Fibroblast of lung (primary cell): ENCODE measurements around the gene HLA-A. TPM values are rescaled to one million over a fixed set of nuclear protein-coding genes. Genes with fewer than 3 reads are reported as not detected.

ENCODE experiments used
- DNase-seq, 2 donors: peaks; one replicate each; pipeline versions ENCODE4 v3.0.0 to v3.0.0-alpha.2; 2010; ENCODE audit warnings: low read depth in 2 of 2
- H2AFZ ChIP-seq: 2 replicates; pipeline ENCODE4 v1.5.1; 2012; ENCODE audit warnings: low read length, control low read depth, inconsistent platforms
- H3K27ac ChIP-seq: 2 replicates; pipeline ENCODE4 v1.5.1; 2011; ENCODE audit warnings: low read length, control low read depth; ENCODE audit not compliant: insufficient read depth
- H3K27me3 ChIP-seq: 2 replicates; pipeline ENCODE4 v1.5.1; 2011; ENCODE audit warnings: mild to moderate bottlenecking, low read length; ENCODE audit not compliant: control insufficient read depth, insufficient read depth
- H3K36me3 ChIP-seq: 2 replicates; pipeline ENCODE4 v1.5.1; 2011; ENCODE audit warnings: low read length; ENCODE audit not compliant: control insufficient read depth, insufficient read depth
- H3K4me1 ChIP-seq: 2 replicates; pipeline ENCODE4 v1.5.1; 2011; ENCODE audit warnings: low read length; ENCODE audit not compliant: control insufficient read depth, insufficient read depth; ENCODE audit errors: extremely low read depth
- H3K4me2 ChIP-seq: 2 replicates; pipeline ENCODE4 v1.5.1; 2011; ENCODE audit warnings: low read length, control low read depth; ENCODE audit not compliant: insufficient read depth; ENCODE audit errors: extremely low read depth
- H3K4me3 ChIP-seq, 4 experiments: fragments of 200-600 bp in 1 of 4; sonication (generic) in 1 of 4; replicated peaks in 1 of 4; 2 replicates each; pipeline ENCODE4 v1.5.1; 2011 to 2016; ENCODE audit warnings: low read length in 4 of 4, low read depth in 3 of 4, mild to moderate bottlenecking in 3 of 4, control low read depth in 2 of 4, inconsistent platforms in 1 of 4, mixed read lengths in 1 of 4; ENCODE audit not compliant: insufficient read depth in 1 of 4; ENCODE audit errors: control extremely low read depth in 1 of 4
- H3K79me2 ChIP-seq: 2 replicates; pipeline ENCODE4 v1.5.1; 2012; ENCODE audit warnings: mild to moderate bottlenecking, low read length, inconsistent platforms; ENCODE audit not compliant: control insufficient read depth, insufficient read depth
- H3K9ac ChIP-seq: 2 replicates; pipeline ENCODE4 v1.5.1; 2011; ENCODE audit warnings: mild to moderate bottlenecking, low read length, control low read depth; ENCODE audit not compliant: insufficient read depth
- H3K9me3 ChIP-seq: 2 replicates; pipeline ENCODE4 v1.5.1; 2012; ENCODE audit warnings: low read depth, low read length; ENCODE audit not compliant: control insufficient read depth, insufficient read depth
- H4K20me1 ChIP-seq: 2 replicates; pipeline ENCODE4 v1.5.1; 2011; ENCODE audit warnings: low read length; ENCODE audit not compliant: control insufficient read depth, insufficient read depth; ENCODE audit errors: extremely low read depth
- EZH2 ChIP-seq: IDR thresholded peaks from 2 replicates; pipeline ENCODE4 v1.5.1; 2012; ENCODE audit warnings: low read length, control low read depth, mild to moderate bottlenecking; ENCODE audit errors: missing control alignments
- polyA plus RNA-seq, 2 donors: library from polyadenylated mRNA; depleted of rRNA in 1 of 2; stranded (reverse) in 1 of 2; unstranded in 1 of 2; fragments of >200 nt; gene quantifications; 2 replicates each; pipeline ENCODE4 v1.2.1, GENCODE V29; 2011 to 2012; ENCODE audit warnings: missing spikeins in 1 of 2
- total RNA-seq: library from RNA; depleted of rRNA; stranded (reverse); fragments of >200 nt; gene quantifications from 2 replicates; pipeline ENCODE4 v1.2.1, GENCODE V29; 2014
- TF ChIP-seq, protein P1 (sequence below), 2 donors: IDR thresholded peaks in 1 of 2; conservative IDR thresholded peaks in 1 of 2; 1 replicate in 1 of 2; 2 replicates in 1 of 2; pipeline ENCODE4 v1.5.1; 2011 to 2012; ENCODE audit warnings: low read length in 2 of 2, control low read depth in 1 of 2, inconsistent platforms in 1 of 2, low read depth in 1 of 2, mild to moderate bottlenecking in 1 of 2

The HLA-A gene
- total and polyA plus RNA-seq, 2 donors (not counting 1 experiment from before 2014, with no cell fraction given) = 272 to 666 TPM

DNA sequence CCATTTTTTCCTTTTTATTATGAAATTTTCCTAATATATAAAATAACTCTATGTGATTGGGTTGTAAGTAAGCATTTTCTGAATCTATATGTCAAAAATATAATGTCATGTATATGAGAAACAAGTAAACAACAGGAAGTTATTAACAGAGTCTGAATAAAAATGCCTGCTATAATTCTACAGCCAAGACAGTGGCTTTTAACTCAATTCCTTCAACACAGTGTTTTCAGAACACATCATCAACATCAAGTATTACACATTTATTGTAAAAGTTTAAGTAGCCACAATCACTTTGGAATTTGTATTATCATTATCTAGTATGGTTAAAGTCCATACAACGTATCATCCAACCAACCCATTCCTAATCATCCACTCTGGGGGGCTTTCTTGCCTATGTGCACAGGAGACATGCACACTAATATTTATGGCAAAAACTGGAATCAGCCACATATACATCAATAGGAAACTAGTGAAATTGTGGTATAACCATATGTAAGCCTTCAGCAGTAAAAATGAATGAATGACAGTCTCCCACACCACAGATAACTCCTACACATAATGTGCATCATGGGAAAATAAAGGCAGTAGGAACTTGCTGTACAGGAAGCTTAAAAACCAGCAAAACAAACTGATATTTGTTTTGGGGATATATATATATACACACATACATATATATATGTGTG is 6.9 kb upstream of the HLA-A start:
- Histone ChIP-seq H3K4me1 (no peaks in the 10 kb centered on the region), H3K36me3 (no peaks in the 10 kb centered on the region), H3K9ac (no peak overlapping the region), H3K27me3 (no peaks in the 10 kb centered on the region), H3K79me2 (no peaks in the 10 kb centered on the region), H2AFZ (no peak overlapping the region), H3K9me3 (no peaks in the 10 kb centered on the region), H4K20me1 (no peaks in the 10 kb centered on the region), H3K4me2 (no peak overlapping the region), H3K27ac (no peak overlapping the region), H3K4me3 (no peak overlapping the region)
- no peak for DNase-seq
- no peak for TF ChIP-seq EZH2
- TF ChIP-seq, protein P1, sequence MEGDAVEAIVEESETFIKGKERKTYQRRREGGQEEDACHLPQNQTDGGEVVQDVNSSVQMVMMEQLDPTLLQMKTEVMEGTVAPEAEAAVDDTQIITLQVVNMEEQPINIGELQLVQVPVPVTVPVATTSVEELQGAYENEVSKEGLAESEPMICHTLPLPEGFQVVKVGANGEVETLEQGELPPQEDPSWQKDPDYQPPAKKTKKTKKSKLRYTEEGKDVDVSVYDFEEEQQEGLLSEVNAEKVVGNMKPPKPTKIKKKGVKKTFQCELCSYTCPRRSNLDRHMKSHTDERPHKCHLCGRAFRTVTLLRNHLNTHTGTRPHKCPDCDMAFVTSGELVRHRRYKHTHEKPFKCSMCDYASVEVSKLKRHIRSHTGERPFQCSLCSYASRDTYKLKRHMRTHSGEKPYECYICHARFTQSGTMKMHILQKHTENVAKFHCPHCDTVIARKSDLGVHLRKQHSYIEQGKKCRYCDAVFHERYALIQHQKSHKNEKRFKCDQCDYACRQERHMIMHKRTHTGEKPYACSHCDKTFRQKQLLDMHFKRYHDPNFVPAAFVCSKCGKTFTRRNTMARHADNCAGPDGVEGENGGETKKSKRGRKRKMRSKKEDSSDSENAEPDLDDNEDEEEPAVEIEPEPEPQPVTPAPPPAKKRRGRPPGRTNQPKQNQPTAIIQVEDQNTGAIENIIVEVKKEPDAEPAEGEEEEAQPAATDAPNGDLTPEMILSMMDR (conservative IDR thresholded peaks at IDR 0.05 in 1 of 2, IDR thresholded peaks at IDR 0.05 in 1 of 2; ENCODE audit: low read depth in 1 of 2, low read length in 2 of 2) = no peak

DNA sequence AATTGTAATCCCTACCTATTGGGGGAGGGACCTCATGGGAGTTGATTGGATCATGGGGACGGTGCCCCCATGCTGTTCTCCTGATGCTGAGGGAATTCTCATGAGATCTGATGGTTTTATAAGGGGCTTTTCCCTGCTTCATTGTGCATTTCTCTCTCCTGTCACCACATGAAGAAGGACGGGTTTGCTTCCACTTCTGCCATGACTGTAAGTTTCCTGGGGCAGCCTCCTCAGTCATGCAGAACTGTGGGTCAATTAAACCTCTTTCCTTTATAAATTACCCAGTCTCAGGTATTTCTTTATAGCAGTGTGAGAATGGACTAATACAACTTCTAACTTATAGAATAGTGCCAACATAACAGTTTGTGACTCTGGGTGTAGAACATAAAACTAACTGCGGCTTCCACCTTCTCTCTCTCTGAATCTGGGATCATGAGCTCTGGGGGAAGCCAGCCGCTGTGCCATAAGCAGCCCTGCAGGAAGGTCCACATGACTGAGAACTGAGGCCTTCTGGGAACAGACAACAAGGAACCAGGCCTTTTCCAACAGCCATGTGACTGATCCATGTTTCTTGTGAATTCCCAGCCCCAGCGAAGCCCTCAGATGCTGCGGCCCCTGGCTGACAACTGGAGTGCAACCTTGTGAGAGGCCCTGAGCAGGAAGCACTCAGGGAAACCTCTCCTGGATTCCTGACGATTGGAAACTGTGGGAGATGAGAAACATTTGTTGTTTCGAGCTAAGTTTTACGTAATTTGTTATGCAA is 3.4 kb upstream of the HLA-A start:
- Histone ChIP-seq H3K36me3 (peaks cover 2% of the 10 kb centered on the region), H3K79me2 (peaks cover 12% of the 10 kb centered on the region), H3K4me3 (no peak overlapping the region), H3K9me3 (no peaks in the 10 kb centered on the region), H3K4me2 (no peak overlapping the region), H2AFZ (no peak overlapping the region), H3K9ac (no peak overlapping the region), H3K4me1 (peaks cover 5% of the 10 kb centered on the region), H3K27ac (no peak overlapping the region), H3K27me3 (no peaks in the 10 kb centered on the region), H4K20me1 (no peaks in the 10 kb centered on the region)
- no peak for DNase-seq
- TF ChIP-seq, protein P1 (conservative IDR thresholded peaks at IDR 0.05 in 1 of 2, IDR thresholded peaks at IDR 0.05 in 1 of 2; ENCODE audit: low read depth in 1 of 2, low read length in 2 of 2) = no peak
- TF ChIP-seq EZH2 = no peak

DNA sequence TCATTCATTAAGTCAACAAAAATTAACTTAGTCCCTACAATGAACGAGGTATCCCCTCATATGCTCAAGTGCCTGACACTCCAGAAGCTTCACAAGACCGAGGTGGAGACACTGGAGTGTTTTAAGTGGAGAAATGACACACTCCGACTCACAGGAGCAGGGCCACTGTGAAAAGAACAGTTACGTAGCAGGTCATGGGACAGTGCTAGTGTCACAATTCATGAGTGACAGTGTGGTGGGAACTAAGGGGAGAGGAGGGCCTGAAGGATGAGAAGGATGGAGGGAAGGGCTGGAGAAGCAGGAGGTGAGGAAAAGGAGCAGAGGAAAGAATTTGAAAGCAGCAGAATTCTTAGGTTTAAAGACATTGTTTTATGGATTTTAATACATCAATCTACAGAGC is 1.3 kb upstream of the HLA-A start:
- no peak for DNase-seq
- Histone ChIP-seq H3K4me2 (no peak overlapping the region), H3K36me3 (peaks cover 6% of the 10 kb centered on the region), H3K27ac (no peak overlapping the region), H2AFZ (peak overlapping the region; percentile 59), H3K4me1 (peaks cover 5% of the 10 kb centered on the region), H3K79me2 (peaks cover 15% of the 10 kb centered on the region), H3K9me3 (no peaks in the 10 kb centered on the region), H3K27me3 (no peaks in the 10 kb centered on the region), H3K4me3 (no peak overlapping the region), H4K20me1 (no peaks in the 10 kb centered on the region), H3K9ac (no peak overlapping the region)
- TF ChIP-seq, protein P1 (conservative IDR thresholded peaks at IDR 0.05 in 1 of 2, IDR thresholded peaks at IDR 0.05 in 1 of 2; ENCODE audit: low read depth in 1 of 2, low read length in 2 of 2) = no peak
- TF ChIP-seq EZH2 = no peak
